Upper lobe of right lung (tissue), 1 donor: ENCODE results near the gene MRPL16. TPM values are rescaled to one million over a fixed set of nuclear protein-coding genes. Genes with fewer than 3 reads are reported as not detected.
"Not testable (repeated sequence)": the region's sequence is repeated elsewhere in the genome, so short reads cannot be mapped to it uniquely, and the experiment has no call there.

Source experiments
- ATAC-seq: fragments of 200-7000 bp; cut with Tn5 transposase; one replicate; pipeline ENCODE4 v1.9.1; 2020; ENCODE audit warnings: mild to moderate bottlenecking, moderate library complexity
- DNase-seq: peaks from one replicate; pipeline ENCODE4 v3.0.0-alpha.2; 2020
- H3K27ac ChIP-seq: fragments of 200-600 bp; one replicate; pipeline ENCODE4 v1.8.0; 2022
- H3K27me3 ChIP-seq: fragments of 200-600 bp; one replicate; pipeline ENCODE4 v1.8.0; 2022; ENCODE audit warnings: mild to moderate bottlenecking
- H3K36me3 ChIP-seq: fragments of 200-600 bp; one replicate; pipeline ENCODE4 v1.8.0; 2022
- H3K4me1 ChIP-seq: fragments of 200-600 bp; one replicate; pipeline ENCODE4 v1.8.0; 2022
- H3K4me3 ChIP-seq: fragments of 200-600 bp; one replicate; pipeline ENCODE4 v1.8.0; 2022; ENCODE audit warnings: mild to moderate bottlenecking
- H3K9me3 ChIP-seq: fragments of 200-600 bp; one replicate; pipeline ENCODE4 v1.8.0; 2022
- intact Hi-C: fragments of 100-400 bp; cut with DNase I; formaldehyde crosslinking; loops from one replicate; pipeline ENCODE4 v1.11.0; 2022
- total RNA-seq: library from RNA; stranded (reverse); fragmentation: NEBNext Ultra II Directional; extraction: Animal tissue kit (Norgen Biotek cat#: 25700); gene quantifications from one replicate; pipeline ENCODE4 v1.2.1, GENCODE V29; 2021
- TF ChIP-seq, protein P1 (sequence below): fragments of 200-600 bp; IDR thresholded peaks from one replicate; pipeline ENCODE4 v1.8.0; 2022; ENCODE audit warnings: antibody characterized with exemption
- donor health status: DM: no; HTN: yes; CAD: no; lungs with severe emphysema.

Gene MRPL16
- total RNA-seq, 1 donor from 2014 or later = 30.1 TPM

- H3K9me3 ChIP-seq = no peaks in the 10 kb centered on the region
- intact Hi-C loops = no loop called here
- no peaks in the 10 kb centered on the region for H3K4me1 ChIP-seq
- no peak overlapping the region for H3K4me3 ChIP-seq
- DNase-seq = no peak
- TF ChIP-seq, protein P1, sequence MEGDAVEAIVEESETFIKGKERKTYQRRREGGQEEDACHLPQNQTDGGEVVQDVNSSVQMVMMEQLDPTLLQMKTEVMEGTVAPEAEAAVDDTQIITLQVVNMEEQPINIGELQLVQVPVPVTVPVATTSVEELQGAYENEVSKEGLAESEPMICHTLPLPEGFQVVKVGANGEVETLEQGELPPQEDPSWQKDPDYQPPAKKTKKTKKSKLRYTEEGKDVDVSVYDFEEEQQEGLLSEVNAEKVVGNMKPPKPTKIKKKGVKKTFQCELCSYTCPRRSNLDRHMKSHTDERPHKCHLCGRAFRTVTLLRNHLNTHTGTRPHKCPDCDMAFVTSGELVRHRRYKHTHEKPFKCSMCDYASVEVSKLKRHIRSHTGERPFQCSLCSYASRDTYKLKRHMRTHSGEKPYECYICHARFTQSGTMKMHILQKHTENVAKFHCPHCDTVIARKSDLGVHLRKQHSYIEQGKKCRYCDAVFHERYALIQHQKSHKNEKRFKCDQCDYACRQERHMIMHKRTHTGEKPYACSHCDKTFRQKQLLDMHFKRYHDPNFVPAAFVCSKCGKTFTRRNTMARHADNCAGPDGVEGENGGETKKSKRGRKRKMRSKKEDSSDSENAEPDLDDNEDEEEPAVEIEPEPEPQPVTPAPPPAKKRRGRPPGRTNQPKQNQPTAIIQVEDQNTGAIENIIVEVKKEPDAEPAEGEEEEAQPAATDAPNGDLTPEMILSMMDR = no peak
- H3K36me3 ChIP-seq = no peaks in the 10 kb centered on the region
- peak; percentile 67 for ATAC-seq
- no peak overlapping the region for H3K27ac ChIP-seq
- H3K27me3 ChIP-seq = no peaks in the 10 kb centered on the region
Observed at GRCh38 chr11:59849129-59849528, 38.6 kb upstream of the MRPL16 start.

DNA sequence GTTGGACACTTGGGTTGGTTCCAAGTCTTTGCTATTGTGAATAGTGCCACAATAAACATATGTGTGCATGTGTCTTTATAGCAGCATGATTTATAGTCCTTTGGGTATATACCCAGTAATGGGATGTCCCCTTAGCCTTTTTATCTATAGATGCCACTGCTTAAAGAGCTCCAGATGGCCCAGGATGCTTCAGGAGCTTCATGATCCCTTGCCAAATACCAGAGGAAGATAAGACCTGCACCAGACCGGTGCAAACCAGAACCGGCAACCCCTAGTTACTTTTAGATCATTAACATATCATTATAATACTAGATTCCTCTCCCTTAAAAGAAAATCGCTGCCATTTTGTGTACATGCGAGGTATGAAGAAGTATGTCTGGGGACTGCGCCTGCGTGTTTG lies 37.9 kb upstream of the MRPL16 start:
- ATAC-seq = not testable (repeated sequence)

GRCh38 chr11:59847626-59848025 lies 37.0 kb upstream of the MRPL16 start:
- TF ChIP-seq, protein P1 = no peak
- intact Hi-C loops = no loop called here
- Histone ChIP-seq H3K27ac (no peak overlapping the region), H3K27me3 (no peaks in the 10 kb centered on the region), H3K4me3 (no peak overlapping the region), H3K36me3 (no peaks in the 10 kb centered on the region), H3K9me3 (no peaks in the 10 kb centered on the region), H3K4me1 (no peaks in the 10 kb centered on the region)
- ATAC-seq (no peak), DNase-seq (no peak)

More for the DNA sequence above, 37.9 kb upstream of the MRPL16 start:
- H3K4me1 ChIP-seq, H3K4me3 ChIP-seq, H3K36me3 ChIP-seq, H3K27me3 ChIP-seq, DNase-seq, H3K9me3 ChIP-seq, H3K27ac ChIP-seq, intact Hi-C loops: not testable (repeated sequence)

GRCh38 chr11:59846556-59846955 lies 36.0 kb upstream of the MRPL16 start:
- ATAC-seq = no peak

DNA sequence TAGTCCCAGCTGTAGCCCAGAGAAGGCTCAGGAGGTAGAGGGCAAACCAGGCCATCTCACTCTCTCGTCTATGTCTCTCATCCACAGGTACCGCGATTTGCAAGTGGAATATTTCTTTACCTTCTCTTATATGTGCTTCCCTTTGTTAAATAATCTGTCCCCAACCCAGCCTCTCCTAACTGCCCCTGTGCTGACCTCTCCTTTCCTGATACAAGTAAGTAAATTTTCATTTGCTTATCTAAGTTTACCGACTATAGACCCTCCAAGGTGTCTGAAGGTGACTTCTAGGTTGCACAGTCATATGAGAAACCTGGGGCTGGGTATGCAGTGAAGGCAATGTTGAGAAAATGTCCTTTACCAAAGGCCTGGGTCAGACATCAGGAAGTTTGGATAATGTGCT lies 34.8 kb upstream of the MRPL16 start, which contains the start of gene CBLIF:
Gene CBLIF (minus strand): TSS at position 101 of the 400 bp plus-strand sequence. CDS start 46 bp downstream, at position 55.
- Histone ChIP-seq H3K27me3 (no peaks in the 10 kb centered on the region), H3K9me3 (no peaks in the 10 kb centered on the region), H3K36me3 (no peaks in the 10 kb centered on the region), H3K4me1 (no peaks in the 10 kb centered on the region), H3K4me3 (no peak within 1 kb of the TSS), H3K27ac (no peak within 1 kb of the TSS)
- intact Hi-C loops = no loop called here
- ATAC-seq = no peak
- TF ChIP-seq, protein P1 = no peak
- DNase-seq = no peak

More at GRCh38 chr11:59846556-59846955, 36.0 kb upstream of the MRPL16 start:
- Histone ChIP-seq H3K27me3 (no peaks in the 10 kb centered on the region), H3K4me1 (no peaks in the 10 kb centered on the region), H3K27ac (no peak overlapping the region), H3K36me3 (no peaks in the 10 kb centered on the region), H3K4me3 (no peak overlapping the region), H3K9me3 (no peaks in the 10 kb centered on the region)
- intact Hi-C loops = no loop called here
- DNase-seq = no peak
- TF ChIP-seq, protein P1 = no peak

- H3K4me3 ChIP-seq = no peak overlapping the region
- TF ChIP-seq, protein P1 = no peak
- no peak for ATAC-seq
- H3K27me3 ChIP-seq = no peaks in the 10 kb centered on the region
- no peak for DNase-seq
- H3K36me3 ChIP-seq = no peaks in the 10 kb centered on the region
- no peaks in the 10 kb centered on the region for H3K4me1 ChIP-seq
- H3K9me3 ChIP-seq = no peaks in the 10 kb centered on the region
- H3K27ac ChIP-seq = no peak overlapping the region
- intact Hi-C loops = no loop called here
Observed at GRCh38 chr11:59842316-59842715, 31.7 kb upstream of the MRPL16 start.
